HG03025 (cell line): ENCODE results near the gene CEP97.
A peak's percentile ranks its signal among the peaks of the same experiment; 100 is the strongest.
"Not testable (repeated sequence)": the region's sequence is repeated elsewhere in the genome, so short reads cannot be mapped to it uniquely, and the experiment has no call there.

Experiments
- ATAC-seq: cut with Tn5 transposase; IDR thresholded peaks from one replicate; pipeline ENCODE4 v1.9.1; 2021; ENCODE audit warnings: mild to moderate bottlenecking, moderate library complexity; ENCODE audit not compliant: unreplicated experiment, low FRiP score

The CEP97 gene

DNA sequence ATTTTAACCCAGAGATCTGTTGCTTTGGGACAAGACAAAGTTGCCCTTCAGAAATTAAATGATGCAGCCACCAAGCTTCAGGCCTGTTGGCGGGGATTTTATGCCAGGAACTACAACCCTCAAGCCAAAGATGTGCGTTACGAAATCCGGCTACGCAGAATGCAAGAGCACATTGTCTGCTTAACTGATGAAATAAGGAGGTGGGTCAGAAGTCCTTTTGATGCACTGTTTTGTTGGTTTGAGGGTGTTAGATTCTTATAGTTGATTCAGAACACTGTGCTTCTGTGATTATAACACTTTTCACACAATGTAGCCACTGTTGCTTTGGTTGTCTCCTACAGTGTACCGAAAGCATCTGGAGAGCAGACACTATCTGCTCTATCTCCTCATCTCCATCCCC is 33.8 kb downstream of the CEP97 start:
- no peak for ATAC-seq

DNA sequence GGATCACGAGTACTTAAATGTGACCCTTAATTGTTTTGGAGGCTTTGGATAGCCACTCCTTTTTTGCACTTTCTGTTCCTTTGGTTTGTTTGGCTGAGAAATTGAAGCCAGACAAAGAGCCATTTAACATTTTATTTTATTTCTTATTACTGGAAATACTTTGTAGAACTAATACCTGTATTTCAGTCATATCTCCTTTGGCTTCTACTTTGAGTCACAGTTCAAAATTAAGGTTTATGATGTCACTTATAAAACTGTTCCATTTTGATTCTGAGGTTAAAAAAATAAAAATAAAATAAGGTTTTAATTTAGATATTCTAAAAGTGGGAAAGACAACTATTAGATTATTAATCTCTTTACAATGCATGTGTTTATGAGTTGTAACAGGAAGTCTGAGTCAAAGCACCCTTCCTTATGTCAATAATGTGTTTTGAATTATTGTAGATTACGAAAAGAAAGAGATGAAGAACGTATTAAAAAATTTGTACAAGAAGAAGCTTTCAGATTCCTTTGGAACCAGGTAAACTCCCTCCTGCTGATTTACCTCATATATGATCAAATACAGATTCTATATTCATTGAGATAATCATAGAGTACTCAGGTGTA is 37.7 kb downstream of the CEP97 start:
- no peak for ATAC-seq

DNA sequence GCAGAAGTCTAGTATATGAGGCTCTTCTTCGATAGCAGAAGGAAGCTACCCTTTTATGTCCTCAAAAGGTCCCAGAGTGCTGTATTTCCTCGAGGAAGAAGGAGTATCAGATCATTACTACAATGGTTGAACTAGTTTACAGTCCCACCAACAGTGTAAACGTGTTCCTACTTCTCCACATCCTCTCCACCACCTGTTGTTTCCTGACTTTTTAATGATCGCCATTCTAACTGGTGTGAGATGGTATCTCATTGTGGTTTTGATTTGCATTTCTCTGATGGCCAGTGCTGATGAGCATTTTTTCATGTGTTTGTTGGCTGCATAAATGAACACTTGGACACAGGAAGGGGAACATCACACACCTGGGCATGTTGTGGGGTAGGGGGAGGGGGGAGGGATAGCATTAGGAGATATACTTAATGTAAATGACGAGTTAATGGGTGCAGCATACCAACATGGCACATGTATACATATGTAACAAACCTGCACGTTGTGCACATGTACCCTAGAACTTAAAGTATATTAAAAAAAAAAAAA is 53.4 kb downstream of the CEP97 start:
- not testable (repeated sequence) for ATAC-seq

DNA sequence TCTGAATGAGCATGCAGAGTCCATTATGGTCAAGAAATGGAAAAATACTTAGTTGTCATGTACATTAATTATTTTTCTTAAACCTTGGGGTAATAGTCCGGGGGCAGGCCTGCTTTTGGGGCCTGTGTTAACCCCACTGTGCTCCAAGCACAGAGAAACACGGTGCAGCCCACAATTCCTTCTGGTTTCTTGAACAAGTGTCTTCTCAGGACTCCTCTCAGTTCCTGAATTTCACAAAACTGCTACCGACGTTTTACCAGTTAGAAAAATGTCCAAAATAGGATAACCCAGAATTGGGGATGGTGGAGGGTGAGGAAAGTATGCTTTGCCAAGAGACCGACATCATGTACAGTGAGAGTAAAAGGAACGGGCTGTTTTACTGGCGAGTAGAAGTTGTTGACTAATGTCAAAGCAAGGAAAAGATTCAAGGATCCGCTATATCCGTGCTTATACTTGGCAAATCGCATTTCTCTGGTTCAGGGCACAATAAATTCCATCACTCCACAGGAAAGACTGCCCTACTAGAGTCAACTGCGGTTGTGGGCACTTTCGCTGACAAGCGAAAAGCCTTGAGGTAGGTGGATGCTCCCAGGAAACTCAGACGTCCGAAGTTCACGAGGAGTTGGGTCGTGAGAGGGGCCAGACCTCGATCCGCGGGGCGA is 54.1 kb downstream of the CEP97 start:
- peak; percentile 1 for ATAC-seq

DNA sequence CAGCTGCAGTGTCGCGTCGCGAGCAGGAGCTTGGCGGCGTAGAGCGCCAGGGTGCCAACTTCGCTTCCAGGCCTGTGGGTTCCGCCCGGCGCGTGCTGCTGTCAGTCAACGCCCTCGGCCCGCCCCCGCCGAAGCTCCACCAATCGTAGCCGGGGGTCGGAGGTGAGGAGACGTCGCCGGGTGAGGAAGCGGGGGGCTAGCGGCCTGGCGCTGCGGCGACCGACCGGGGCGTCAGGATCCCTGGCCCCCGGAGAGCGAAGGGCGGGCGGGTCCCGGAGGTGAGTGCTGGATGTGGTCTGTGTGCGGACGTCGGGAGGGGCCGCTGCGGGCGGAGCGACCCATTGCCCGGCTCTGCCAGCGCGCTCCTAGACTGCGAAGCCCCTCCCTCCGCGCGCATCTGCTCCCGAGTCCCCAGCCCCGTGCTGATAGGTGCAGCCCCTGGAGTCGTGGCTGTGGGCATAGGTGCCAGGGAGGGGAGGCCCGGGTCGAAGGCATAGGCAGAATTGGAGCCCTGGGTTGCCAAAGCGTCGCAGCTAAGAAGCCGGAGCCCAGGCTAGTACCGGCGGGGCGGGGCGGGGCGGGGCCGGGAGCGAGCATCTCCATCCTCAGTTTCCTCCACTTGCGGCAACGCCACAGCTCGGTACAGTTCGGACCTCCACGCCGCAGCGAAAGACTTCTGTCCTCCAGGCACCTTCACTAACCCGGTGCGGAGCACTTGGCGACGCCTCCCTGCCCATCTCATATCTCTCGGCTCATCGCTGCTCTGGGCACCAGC is 54.8 kb downstream of the CEP97 start, which contains the start of gene NXPE3:
Gene NXPE3, plus strand, starts transcription at position 165 of the 775 bp plus-strand sequence. CDS start 6,386 bp downstream, outside the sequence.
- ATAC-seq: peak; percentile 94

DNA sequence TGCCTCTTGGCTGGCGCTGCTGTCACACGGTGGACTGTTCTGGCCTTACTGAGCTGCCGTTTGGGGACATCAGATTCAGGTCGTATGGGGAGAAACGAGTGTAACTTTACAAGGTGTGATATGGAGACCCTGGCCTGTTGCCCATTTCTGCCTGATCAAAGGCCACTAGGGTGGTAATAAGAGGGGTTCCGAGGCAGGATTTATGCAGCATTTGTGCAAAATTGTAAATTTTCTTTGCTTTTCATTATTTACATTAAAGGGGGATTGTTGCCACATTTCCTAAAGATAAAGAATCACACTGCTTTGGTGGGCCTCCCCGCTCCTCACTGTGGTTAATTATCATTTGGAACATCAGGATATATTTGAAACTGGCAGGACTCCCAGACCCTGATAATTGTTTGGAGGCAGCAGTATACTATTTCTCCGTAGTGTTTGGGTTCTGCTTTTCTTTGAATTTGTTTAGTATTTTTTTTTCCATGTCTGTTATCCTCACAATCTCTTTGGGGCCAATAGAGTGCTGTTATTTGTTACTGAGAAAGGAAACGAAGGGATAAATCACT is 55.5 kb downstream of the CEP97 start:
- no peak for ATAC-seq

DNA sequence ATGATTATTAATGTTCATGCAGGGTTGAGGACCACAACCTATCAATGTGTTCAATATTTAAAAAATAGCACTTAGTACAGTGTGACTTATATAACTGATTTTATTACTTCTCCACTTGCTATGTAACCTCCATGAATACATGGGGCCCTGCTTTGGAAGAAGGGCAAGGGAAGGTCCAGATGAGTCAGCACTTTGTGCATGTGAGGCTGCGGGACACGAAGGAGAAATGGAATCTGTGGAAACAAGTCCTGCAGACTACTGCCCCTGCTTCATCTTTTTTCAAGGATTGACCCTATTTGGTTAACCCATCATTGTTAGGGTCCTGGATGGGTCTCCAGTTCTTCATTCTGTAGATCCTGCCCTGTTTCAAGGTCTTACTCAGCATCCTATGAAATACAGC is 56.2 kb downstream of the CEP97 start:
- ATAC-seq: no peak

DNA sequence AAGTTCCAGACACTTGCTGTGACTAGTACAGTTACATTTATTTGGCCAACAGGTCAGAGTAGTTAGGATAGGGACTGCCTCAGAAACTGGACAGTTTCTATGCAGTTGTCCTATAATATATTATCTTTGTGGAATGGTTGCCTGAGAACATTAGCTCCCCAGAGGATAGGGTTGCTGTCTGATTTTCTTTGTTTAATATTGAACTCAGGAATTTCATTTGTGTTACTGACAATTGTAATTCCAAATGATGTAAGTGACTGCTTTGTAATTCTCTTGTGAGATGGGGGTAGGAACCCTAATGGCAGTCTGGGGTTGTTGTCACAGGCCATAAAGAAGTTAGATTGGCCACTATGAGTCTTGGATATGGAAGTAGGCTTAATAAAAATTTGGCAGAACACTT is 56.8 kb downstream of the CEP97 start:
- ATAC-seq: no peak

DNA sequence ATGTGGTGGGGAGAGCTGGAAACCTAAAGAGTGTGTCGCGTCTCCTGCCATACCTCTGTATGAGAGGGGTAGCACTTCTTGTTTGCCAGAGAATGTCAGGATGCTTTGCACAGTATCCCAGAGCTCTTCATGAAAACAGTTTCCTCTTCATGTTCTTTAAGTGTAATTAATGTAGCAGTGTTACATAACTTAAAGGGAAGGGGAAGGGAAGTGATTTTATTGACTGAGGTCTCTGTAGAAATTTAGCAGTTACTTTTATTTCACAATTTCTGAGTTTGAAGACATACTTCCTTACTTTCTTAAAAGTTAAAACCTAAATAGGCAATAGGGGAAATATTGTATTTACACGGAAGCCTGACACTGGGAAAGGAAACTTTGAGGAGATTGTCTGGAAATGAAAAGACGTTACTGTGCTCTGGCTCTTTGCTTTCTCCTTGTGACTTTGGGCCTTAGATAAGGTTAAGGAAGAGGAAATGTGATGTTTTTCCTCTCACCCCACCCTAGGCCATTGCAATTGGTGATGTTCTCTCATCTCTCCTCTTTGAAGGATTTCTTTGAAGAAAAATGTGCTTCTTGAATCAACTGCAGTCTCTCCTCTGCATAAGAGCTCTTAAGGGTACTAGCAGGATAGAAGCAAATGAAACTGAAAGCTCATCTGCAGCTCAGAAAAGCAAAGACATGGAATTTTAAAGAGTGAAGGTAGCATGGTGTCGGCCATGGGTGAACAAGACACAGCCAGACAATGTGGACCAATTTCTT is 60.6 kb downstream of the CEP97 start:
- ATAC-seq: no peak

DNA sequence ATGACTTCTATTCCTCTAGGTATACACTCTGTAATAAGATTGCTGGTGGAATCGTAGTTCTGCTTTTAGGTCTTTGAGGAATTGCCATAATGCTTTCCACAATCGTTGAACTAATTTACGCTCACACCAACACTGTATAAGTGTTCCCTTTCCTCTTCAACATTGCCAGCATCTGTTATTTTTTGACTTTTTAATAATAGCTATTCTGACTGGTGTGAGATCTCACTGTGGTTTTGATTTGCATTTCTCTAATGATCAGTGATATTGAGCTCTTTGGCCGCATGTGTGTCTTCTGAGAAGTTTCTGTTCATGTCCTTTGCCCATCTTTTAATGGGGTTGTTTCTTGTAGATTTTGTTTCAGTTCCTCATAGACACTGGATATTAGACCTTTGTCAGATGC is 67.4 kb downstream of the CEP97 start:
- ATAC-seq: peak; percentile 96

DNA sequence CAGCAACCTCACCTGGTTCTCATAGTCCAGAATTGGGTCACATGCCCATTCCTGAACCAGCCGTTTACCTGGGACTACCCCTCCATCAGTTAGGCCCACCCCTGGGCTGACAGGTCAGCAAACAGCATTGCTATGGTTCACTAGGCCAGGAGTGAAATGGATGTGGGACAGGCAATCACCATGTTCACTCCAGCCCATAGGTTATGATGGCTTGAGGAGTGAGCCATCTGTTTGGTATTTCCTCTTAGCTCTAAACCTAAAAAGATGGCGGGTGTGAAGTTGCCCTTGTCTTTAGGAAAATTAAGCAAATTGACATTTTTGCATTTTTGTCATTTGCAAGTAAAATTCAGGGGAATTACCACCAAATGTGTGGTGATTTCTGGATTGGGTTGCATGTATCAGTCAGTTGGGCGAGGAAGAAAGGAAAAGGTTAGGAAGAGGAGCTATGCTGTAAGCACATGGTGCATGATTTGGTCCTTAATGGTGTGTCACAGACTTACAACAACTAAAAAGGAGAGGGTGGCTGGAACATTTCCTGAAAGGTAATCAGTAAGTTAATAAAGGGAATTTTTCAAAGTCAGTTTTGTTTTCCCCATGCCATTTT is 71.8 kb downstream of the CEP97 start:
- no peak for ATAC-seq

DNA sequence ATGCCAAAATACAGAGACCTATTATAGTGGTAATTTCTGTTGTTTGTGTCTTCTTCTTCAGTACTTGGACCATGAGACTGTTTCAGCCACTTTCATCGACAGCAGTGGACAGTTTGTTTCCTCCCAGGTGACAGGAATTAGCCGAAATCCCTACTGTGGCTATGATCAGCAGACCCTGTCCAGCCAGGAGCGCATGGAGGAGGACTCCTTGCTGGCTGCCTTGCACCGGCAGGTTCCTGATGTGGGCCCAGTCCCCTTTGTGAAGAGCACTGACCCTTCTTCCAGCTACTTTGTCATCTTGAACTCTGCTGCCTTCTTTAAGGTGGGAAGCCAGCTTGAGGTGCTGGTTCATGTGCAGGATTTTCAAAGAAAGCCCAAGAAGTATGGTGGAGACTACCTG is 76.8 kb downstream of the CEP97 start:
- ATAC-seq: no peak

DNA sequence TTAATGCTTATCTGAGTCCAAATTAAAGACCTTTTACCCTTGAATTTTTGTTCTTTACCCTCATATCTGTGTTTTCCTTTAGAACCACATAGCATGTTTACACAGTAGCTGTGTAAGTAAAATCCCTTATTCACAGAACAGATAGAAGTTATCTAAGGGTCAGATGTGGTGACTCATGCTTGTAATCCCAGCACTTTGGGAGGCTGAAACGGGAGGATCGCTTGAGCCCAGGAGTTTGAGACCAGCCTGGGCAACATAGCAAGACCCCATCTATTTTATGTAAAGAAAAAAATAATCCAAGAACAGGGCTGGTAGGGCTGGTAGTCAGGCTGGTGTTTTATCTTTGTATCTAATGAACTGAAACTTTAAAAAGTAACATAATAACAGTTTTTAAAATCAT is 77.8 kb downstream of the CEP97 start:
- ATAC-seq: no peak

DNA sequence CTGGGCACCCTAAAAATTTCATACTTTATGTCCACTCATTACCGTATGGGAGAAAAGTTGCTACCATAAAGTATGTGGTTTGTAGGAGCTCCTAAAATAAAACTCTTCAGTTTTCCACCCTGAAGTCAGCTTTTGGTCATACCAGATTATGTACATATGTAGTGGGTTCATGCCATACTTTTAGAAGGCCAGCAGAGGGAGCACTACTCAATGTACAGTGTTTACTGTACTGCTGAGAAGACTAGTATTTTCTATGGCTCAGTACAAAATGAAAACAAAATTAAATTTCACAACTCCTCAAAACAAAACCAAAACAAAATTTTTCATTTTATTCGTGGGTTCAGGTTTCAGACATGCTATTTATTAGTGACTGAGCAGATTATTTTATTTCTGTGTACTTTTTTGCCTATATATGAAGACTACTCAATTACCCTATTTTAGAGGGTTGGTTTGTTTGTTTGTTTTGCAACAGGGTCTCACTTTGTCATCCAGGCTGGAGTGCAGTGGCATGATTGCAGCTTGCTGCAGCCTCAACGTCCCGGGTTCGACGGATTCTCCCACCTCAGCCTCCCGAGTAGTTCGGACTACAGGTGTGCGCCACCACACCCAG is 78.9 kb downstream of the CEP97 start:
- peak; percentile 93 for ATAC-seq

DNA sequence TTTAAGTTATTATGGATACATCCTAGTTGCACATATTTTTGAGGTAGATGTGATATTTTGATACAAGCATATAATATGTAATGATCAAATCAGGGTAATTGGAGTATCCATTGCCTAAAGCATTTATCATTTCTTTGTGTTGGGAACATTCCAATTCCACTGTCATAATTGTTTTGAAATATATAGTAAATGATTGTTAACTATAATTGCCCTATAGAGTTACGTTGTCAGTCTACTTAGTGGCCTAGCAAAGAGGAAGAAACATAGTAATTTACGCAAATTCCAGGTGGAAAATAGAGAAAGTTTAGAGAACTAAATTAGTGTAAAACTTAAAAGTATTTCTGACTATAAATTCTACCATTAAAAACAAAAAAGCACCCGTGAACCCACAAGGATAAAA is 79.5 kb downstream of the CEP97 start:
- ATAC-seq: no peak

DNA sequence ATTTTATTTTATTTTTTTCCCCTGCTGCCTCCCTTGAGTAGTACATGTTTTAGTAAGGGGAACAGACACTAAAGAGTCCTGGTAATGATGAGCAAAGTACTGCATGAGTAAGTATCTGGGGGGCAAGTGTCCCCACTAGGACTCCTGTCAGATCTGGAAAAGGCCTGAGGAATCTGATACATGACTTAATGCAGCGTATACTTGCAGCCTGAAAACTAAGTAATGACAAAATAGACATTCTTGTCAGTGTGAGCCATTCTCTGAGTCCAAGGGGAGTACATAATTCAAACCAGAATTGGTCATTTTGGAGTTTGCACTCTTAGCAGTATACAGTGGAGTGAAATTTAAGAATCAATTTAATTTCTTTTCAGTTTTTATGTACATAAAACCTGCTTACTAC is 82.1 kb downstream of the CEP97 start:
- no peak for ATAC-seq

DNA sequence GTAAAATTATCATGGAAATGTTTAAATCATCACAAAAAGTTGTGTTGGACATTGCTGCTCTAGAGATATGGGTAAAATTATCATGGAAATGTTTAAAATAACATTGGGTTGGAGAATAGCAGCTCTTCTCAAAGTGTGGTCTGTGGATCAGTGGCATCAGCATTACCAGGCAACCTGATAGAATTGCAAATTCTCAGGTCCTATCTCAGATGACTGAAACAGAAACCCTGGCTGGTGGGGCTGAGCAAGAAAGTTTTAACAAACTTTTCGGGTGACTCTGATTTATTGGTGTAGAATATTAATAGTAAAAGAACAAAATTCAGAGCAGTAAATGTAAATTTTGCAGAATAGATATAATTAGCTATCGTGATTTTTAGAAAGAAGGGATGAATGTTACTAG is 83.5 kb downstream of the CEP97 start:
- ATAC-seq: peak; percentile 61

DNA sequence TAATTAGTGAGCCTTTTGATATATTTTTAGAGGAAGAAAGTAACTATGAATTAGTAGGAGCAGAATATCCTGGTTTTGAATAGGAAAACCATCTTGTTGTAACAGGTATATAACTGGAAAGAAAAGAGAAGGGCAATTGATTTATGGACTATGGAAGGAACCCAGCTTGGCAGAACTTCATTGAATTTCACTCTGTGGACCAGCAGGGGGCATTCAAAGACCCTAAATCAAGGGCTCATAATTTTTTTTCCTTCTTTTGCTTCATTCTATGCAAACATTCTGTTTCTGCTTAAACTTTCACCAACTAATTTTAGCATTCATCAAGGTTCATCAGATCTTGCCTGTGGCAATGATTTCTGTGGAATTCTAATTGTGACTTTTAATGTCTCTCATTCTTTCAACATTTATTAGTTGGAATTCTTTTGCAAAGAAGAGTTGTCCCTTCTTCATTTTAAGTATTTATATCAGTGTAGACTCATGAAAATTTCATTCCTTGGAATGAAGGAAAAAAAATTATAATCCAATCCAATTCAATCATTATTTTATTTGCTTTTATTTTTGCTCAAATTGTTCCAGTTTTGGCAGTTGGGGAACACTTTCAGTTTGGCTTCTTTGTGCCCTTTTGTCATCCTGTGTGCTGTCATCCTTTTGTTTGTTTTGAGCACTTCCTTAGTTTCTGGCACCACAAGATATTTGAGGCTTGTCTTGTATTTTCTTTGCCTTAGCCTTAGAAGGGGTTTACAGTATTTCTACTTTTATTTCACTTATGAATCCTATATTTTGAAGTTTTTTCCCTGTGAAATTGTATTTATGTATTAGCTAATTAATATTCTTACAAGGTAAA is 85.0 kb downstream of the CEP97 start:
- ATAC-seq: no peak

DNA sequence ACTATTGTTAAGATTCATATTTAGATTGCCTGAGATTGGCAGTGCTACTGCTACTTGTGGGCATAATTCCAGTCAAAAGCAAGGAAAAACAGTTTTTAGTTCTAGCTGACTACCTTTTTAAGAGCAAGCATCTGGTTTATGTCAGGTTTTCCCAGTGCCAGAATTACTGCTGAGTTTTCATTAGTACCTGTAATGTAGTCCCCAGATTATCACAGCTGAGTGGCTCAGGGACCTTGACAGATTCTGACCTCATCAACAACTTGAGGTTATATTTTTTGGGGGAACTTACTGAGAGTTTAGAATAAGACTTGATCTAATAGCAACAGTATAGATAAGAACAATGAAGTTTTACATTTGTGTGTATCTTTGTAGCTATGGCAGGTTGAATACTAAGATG is 85.6 kb downstream of the CEP97 start:
- no peak for ATAC-seq
